Astrocyte (in vitro differentiated cells and primary cell): Measurements from ENCODE around the gene CDK4.

Experiments used
- CTCF ChIP-seq: IDR thresholded peaks from 2 replicates; pipeline ENCODE4 v1.5.1; 2011; ENCODE audit warnings: low read depth, mild to moderate bottlenecking, inconsistent platforms, low read length, moderate library complexity; ENCODE audit not compliant: insufficient read depth
- EZH2 ChIP-seq: IDR thresholded peaks from 2 replicates; pipeline ENCODE4 v1.6.1; 2012; ENCODE audit warnings: mild to moderate bottlenecking, low read length, inconsistent platforms; ENCODE audit not compliant: insufficient read depth

GRCh38 chr12:57776247-57776587 lies 24.1 kb upstream of the CDK4 start:
- TF ChIP-seq EZH2 (no peak), CTCF (no peak)
